ENCODE data around the gene LDB2.
A peak's percentile ranks its signal among the peaks of the same experiment; 100 is the strongest.

LDB2 gene

DNA sequence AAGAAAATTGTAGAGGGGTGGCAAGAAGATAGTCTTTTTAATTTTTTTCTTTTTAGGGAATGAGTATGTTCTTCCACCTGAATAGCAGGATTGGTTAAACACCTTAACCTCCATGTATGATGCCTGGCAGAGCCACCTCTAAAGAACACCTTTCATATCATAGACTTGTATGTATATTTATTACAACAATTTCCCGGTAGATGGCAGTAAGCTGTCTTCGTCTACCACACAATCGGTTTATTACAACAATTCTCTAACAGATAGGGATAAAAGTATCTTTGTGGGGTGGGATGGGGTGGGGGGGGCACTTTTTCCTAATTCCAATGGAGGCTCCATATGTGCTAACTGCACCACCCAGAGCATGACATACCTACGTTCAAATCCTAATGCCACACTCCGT is 255.5 kb downstream of the LDB2 start:
- Histone ChIP-seq H3K36me3 (replicated peaks; ENCODE audit: insufficient read depth, low read length) (no peaks in the 10 kb centered on the region), H2AFZ (ENCODE audit: low read length) (no peak overlapping the region), H3K9me2 (replicated peaks; ENCODE audit: insufficient read depth, low read length) (no peaks in the 10 kb centered on the region), H3K9ac (ENCODE audit: low read length) (no peak overlapping the region), H3K79me2 (ENCODE audit: low read length) (no peaks in the 10 kb centered on the region), H3K4me3 (ENCODE audit: low read length) (no peak overlapping the region), H3K4me2 (ENCODE audit: low read depth, low read length) (no peak overlapping the region), H3K27ac (ENCODE audit: low read length) (no peak overlapping the region), H3K9me3 (replicated peaks; ENCODE audit: insufficient read depth, low read length) (no peaks in the 10 kb centered on the region), H3K27me3 (replicated peaks; ENCODE audit: insufficient read depth, low read length) (no peaks in the 10 kb centered on the region), H4K20me1 (ENCODE audit: insufficient read depth, low read length) (no peaks in the 10 kb centered on the region), H3K4me1 (ENCODE audit: low read length) (no peaks in the 10 kb centered on the region), H3F3A (ENCODE audit: insufficient read depth, low read length) (no peaks in the 10 kb centered on the region)
- DNase-seq: peak; percentile 15
- TF ChIP-seq, protein P1, sequence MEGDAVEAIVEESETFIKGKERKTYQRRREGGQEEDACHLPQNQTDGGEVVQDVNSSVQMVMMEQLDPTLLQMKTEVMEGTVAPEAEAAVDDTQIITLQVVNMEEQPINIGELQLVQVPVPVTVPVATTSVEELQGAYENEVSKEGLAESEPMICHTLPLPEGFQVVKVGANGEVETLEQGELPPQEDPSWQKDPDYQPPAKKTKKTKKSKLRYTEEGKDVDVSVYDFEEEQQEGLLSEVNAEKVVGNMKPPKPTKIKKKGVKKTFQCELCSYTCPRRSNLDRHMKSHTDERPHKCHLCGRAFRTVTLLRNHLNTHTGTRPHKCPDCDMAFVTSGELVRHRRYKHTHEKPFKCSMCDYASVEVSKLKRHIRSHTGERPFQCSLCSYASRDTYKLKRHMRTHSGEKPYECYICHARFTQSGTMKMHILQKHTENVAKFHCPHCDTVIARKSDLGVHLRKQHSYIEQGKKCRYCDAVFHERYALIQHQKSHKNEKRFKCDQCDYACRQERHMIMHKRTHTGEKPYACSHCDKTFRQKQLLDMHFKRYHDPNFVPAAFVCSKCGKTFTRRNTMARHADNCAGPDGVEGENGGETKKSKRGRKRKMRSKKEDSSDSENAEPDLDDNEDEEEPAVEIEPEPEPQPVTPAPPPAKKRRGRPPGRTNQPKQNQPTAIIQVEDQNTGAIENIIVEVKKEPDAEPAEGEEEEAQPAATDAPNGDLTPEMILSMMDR (IDR thresholded peaks at IDR 0.05; ENCODE audit: low read length): 0 out of 2 replicates have a peak, but pooled peaks have one; percentile 15
- no peak for TF ChIP-seq EZH2 (optimal IDR thresholded peaks at IDR 0.05; ENCODE audit: low read depth, low read length)

DNA sequence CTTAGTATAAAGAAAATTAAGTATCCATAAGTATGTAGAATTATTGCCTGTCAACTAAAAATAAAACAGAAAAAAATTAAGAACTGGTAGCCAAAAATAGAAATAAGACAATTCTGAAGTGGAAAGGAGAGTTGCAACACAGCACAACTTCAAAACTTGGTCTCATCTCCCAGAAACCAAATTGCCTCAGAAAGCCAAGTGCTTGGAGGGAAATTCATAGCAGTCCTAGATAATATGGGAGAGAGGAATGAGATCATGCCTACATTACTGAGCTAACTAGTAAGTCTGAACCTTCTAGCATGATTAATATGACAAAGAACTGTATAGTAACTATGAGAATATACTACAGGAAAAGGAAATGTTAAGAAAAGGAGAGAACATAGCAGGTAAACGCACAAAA is 256.5 kb downstream of the LDB2 start:
- TF ChIP-seq, protein P1 (IDR thresholded peaks at IDR 0.05; ENCODE audit: low read length): no peak
- TF ChIP-seq EZH2phosphoT487 (IDR thresholded peaks at IDR 0.05; ENCODE audit: low read length) (no peak), EZH2 (optimal IDR thresholded peaks at IDR 0.05; ENCODE audit: low read depth, low read length) (no peak)

GRCh38 chr4:16636912-16637630 is 261.4 kb downstream of the LDB2 start:
- H3K27ac ChIP-seq (ENCODE audit: low read length): no peak overlapping the region
- no peak for DNase-seq

More for the DNA sequence above, 256.5 kb downstream of the LDB2 start:
- H3K9ac ChIP-seq (ENCODE audit: low read length): no peak overlapping the region
- no peaks in the 10 kb centered on the region for H3K4me1 ChIP-seq (ENCODE audit: low read length)
- no peaks in the 10 kb centered on the region for H3K36me3 ChIP-seq (replicated peaks; ENCODE audit: insufficient read depth, low read length)
- H3F3A ChIP-seq (ENCODE audit: insufficient read depth, low read length): no peaks in the 10 kb centered on the region
- H3K27me3 ChIP-seq (replicated peaks; ENCODE audit: insufficient read depth, low read length): no peaks in the 10 kb centered on the region
- no peaks in the 10 kb centered on the region for H3K9me2 ChIP-seq (replicated peaks; ENCODE audit: insufficient read depth, low read length)
- no peak for DNase-seq
- H2AFZ ChIP-seq (ENCODE audit: low read length): no peak overlapping the region
- no peaks in the 10 kb centered on the region for H3K9me3 ChIP-seq (replicated peaks; ENCODE audit: insufficient read depth, low read length)
- no peaks in the 10 kb centered on the region for H4K20me1 ChIP-seq (ENCODE audit: insufficient read depth, low read length)
- H3K4me2 ChIP-seq (ENCODE audit: low read depth, low read length): no peak overlapping the region
- no peak overlapping the region for H3K4me3 ChIP-seq (ENCODE audit: low read length)
- no peak overlapping the region for H3K27ac ChIP-seq (ENCODE audit: low read length)
- H3K79me2 ChIP-seq (ENCODE audit: low read length): no peaks in the 10 kb centered on the region

More at GRCh38 chr4:16636912-16637630, 261.4 kb downstream of the LDB2 start:
- Histone ChIP-seq H3K9me2 (replicated peaks; ENCODE audit: insufficient read depth, low read length) (no peaks in the 10 kb centered on the region), H3K27me3 (replicated peaks; ENCODE audit: insufficient read depth, low read length) (no peaks in the 10 kb centered on the region), H2AFZ (ENCODE audit: low read length) (no peak overlapping the region), H3K36me3 (replicated peaks; ENCODE audit: insufficient read depth, low read length) (no peaks in the 10 kb centered on the region), H3K4me3 (ENCODE audit: low read length) (no peak overlapping the region), H4K20me1 (ENCODE audit: insufficient read depth, low read length) (no peaks in the 10 kb centered on the region), H3F3A (ENCODE audit: insufficient read depth, low read length) (no peaks in the 10 kb centered on the region), H3K79me2 (ENCODE audit: low read length) (no peaks in the 10 kb centered on the region), H3K4me1 (ENCODE audit: low read length) (no peaks in the 10 kb centered on the region), H3K9me3 (replicated peaks; ENCODE audit: insufficient read depth, low read length) (no peaks in the 10 kb centered on the region), H3K9ac (ENCODE audit: low read length) (no peak overlapping the region), H3K4me2 (ENCODE audit: low read depth, low read length) (no peak overlapping the region)
- TF ChIP-seq EZH2 (optimal IDR thresholded peaks at IDR 0.05; ENCODE audit: low read depth, low read length) (no peak), EZH2phosphoT487 (IDR thresholded peaks at IDR 0.05; ENCODE audit: low read length) (no peak)
- TF ChIP-seq, protein P1 (IDR thresholded peaks at IDR 0.05; ENCODE audit: low read length): no peak

All from MM.1S (cell line).